GM18907 (cell line): ENCODE measurements around the gene KCNH6.

Experiments
- ATAC-seq: cut with Tn5 transposase; IDR thresholded peaks from one replicate; pipeline ENCODE4 v1.9.1; 2021; ENCODE audit warnings: mild to moderate bottlenecking, moderate library complexity; ENCODE audit not compliant: unreplicated experiment

KCNH6 gene

DNA sequence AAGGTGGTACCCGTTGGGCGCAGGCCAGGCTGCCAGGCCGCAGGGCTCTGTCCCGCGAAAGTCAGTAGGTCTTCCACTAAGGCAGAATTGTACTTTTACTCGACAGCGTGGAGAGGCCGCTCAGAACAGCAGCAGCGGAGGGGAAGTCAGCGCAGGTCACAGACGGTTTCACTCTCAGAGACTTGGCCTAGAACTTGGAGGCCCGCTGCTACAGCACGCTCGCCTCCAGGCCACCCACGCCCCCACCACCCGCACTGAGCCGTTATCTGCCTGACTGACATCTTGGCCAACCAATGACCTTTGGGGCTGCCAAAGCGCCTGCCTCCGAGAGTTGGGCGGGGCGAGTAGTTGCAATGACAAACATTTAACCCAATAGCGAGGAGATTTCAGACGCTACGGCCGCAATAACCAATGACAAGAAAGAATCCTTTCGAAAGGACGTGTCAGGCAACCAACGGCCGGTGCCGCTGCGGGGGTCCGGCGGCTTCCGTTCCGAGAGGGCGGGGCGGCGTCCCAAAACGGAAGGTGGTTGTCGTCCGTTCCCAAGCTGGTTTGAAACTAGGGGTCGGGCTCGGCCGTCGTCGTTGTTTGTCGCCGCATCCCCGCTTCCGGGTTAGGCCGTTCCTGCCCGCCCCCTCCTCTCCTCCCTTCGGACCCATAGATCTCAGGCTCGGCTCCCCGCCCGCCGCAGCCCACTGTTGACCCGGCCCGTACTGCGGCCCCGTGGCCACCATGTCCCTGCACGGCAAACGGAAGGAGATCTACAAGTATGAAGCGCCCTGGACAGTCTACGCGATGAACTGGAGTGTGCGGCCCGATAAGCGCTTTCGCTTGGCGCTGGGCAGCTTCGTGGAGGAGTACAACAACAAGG lies 27.0 kb downstream of the KCNH6 start, which contains the start of gene DCAF7:
Gene DCAF7 (plus strand): TSS at position 532 of the 871 bp plus-strand sequence. CDS start 201 bp downstream, at position 733.
- ATAC-seq: peak; percentile 95

DNA sequence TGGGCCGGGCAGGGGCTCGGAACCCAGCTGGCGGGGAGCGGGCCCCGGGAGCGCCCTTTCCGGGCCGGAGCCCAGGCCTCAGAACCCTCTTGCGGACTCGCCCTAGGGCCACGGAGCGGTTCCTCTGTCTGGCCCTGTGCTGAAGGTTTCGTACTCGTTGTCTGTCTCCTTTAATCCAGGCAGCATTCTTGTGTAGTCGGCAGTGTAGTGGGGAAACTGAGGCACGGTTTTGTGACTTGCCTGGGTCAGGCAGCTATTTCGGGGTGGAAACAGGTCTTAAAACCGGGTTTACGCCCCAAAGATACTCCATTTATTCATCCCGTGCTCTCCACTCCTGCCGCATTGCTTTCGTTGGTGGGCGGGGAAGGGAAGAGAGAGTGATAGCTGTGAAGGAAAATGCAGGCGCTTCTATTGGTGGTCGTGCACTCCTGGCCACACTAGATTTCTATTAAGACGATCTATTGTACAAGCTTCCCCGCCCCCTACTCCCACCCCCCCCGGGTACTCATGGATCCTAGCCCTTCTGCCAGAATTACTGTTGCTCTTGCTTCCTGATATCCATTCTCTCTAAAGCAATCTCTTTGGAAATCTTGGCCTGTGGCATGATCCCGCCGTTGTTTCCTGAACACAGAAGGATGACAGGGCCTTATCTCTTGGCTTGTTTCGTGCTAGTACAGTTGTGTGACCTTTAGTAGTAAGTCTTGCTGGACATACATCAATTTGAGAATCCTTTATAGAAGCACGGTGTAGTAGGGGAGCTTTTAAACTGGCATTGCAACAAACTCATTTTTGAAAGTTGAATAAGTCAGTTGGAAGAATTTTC lies 27.9 kb downstream of the KCNH6 start:
- ATAC-seq: peak; percentile 3

DNA sequence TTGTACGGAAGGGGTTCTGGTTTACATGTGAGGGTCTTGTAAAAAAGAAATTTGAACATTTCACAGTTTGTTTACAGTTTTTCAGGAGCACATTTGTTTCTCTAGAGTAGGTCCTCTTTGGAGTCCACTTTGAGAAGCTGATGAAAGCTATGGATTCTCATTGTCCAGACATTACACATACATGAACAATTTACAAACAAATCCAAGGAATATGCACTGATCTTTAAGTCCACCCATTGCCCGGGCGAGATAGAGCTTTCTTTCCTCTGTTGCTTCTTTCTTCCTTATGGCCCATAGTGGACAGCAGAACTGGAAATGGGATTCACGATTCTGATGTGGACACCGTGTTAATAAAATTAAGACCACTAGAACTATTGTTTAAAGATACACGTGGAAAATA lies 29.1 kb downstream of the KCNH6 start:
- no peak for ATAC-seq

DNA sequence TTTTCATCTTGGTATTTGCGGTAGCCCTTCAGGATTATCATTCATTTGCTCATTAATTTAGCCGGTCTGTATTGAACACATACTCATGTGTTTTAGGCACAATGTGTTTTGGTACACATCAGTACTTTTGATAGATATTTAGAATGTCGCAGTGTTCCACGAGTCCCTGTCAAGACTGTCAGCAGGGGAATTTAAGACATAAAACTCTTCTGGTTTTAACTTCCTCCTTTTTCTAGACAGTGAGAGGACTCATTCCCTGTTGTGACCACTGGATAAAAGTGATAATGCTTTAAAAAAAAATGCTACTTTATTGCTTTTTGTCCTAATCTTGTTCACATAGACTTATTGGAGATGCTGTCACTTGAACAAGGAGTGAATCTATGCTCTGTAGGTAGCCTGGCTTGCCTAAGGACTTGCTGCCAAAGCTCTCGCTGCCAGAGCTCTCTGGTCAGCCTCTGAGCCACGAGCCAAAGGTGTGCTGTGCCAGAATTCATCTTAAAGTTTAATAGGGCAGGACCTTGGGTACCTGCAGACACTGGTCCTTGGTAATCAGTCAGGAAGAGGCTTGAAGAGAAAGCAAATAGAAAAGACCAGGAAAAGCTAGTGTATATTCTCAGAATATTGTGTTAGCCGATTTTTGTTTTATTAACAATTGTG lies 32.5 kb downstream of the KCNH6 start:
- ATAC-seq: no peak

DNA sequence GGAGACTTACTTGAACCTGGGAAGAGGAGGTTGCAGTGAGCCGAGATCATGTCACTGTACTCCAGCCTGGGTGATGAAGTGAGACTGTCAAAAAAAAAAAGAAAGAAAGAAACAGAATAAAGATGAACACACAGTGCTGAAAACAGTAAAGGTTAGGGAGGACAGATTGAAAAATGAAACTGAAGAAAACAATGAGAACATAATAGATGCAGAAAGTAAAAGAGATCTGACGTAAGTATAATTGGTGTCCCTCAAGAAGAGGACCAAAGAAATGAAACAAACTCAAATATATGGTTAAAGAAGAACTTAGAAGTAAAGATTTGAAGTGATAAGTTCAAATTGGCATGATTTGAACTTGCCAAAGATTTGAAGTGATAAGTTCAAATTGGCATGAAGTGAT lies 34.3 kb downstream of the KCNH6 start:
- ATAC-seq: no peak

DNA sequence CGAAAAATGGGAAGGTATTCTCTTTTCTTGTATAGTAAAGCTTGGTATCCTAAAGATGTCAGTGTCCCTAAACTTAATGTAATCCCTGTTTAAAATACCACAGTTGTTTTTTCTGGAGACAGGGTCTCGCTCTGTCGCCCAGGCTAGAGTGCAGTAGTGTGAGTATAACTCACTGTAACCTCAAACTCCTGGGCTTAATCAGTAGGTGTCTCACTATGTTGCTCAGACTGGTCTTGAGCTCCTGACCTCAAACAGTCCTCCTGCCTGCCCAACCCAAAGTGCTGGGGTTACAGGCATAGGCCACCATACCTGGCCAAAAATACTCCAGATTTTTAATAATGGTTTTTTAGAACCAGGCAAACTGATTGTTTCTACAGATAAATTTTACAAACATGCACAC lies 35.3 kb downstream of the KCNH6 start:
- ATAC-seq: no peak

DNA sequence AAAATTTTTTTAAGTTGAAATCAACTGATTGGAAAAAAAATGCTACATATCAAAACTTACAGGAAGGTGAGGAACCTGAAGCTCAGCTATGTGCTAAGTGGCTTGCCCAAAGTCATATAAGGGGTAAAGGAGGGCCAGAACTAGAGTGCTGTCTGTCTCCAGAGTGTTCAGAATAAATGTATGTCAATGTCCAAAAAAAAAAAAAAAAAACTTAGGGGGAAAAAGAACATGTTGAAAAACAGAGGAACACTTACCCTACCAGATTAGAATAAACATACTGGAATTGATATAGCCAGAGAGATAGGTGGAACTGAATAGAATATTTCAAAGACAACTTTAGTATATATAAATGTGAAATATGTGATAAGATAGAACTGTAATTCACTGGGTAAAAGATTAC lies 38.7 kb downstream of the KCNH6 start:
- no peak for ATAC-seq

DNA sequence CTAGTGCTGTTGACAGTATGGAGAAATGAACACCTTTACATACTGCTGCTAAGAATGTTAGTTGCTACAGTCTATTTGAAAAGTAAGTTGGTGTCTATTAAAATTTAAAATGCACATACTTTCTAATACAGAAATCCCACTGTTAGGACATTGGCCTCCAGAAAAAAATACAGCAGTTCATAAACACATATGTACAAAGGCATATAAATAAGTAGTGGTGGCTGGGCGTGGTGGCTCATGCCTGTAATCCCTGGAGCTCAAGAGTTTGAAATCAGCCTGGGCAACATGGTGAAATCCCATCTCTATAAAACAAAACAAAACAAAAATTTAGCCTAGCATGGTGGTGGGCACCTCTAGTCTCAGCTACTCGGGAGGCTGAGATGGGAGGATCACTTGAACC lies 40.2 kb downstream of the KCNH6 start:
- no peak for ATAC-seq

DNA sequence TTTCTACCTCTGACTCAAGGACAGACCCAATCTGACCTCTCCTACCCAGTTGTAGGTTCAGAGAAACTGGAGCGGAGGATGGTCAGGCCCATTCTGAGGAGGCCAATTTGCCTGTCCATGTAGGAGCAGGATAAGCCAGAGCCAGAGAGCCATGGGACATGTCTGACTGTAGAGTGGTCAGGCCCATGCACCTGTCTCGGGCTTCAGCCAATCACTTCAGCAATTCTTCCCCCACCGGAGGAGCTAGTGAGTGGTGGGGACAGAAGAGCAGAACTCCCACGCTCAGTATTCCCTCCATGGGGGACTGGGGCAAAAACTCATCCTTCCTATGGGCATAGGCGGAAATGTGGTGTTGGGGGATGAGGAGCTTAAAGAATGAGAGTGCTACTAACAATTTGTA lies 41.4 kb downstream of the KCNH6 start:
- no peak for ATAC-seq

DNA sequence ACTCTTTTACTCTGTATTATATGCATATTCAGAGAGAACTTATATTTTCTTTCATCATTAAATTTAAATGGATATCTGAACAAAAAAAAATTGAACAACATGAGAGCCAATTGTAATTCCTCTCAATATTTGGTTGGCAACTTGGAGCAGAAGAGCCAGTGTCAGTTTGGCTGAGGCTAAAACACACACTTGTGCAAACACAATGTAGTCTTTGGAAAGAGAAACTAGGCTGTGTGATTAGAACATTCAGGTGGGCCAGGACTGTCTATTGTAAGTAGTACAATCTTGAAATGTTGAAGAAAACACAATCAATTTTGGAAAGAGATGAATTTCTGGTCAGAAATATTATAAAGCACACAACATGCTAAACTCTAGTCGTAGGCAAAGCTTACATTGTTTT lies 44.1 kb downstream of the KCNH6 start:
- no peak for ATAC-seq

DNA sequence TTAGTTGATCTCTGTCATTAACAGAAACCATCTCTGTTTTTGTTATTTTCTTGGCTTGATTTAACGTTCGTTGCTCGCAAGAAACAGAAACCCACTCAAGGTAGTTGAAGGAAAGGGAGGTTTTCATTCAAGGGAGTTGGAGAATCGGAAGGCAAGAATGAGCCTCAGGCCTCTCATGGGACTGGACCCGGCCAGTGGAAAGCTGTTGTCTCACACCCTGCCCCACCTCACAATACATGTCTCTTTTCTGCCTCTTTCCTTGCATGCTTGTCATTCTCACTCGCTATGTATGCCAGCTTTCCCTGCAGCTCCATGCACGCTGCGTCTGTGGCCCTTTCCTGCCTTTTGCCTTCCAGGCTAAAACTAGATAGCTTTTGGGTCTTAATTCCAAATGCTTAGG lies 45.4 kb downstream of the KCNH6 start:
- ATAC-seq: no peak

DNA sequence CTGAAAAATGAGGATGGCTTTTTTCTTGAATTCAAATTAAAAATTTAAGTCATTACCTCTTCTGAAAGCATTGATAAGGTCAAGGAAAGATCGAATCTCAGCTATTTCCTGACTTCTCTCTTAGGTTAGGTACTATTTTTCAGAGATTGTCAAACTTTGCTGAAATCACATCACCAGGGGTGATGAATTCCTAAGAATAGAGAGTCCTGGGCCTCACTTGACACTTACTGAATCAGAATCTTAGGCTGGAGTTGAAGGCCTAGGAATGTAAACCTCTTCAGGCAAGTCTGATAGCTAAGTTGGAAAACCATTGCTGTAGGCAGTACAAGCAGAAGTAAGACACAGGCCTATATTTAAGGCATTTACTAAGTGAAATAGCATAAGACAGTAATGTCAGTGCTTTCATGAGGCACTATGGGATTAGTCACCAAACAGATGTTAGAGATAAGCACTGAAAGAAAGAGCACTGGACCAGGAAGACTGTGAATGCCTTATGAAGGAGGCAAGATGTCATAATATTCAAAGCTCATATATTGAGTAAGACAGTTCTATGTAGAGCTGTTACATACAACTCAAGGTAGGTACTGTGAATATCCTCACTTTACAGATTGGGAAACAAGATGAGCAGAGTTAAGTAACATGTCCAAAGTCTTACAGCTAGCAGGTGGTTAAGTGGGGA lies 48.6 kb downstream of the KCNH6 start:
- ATAC-seq: no peak

DNA sequence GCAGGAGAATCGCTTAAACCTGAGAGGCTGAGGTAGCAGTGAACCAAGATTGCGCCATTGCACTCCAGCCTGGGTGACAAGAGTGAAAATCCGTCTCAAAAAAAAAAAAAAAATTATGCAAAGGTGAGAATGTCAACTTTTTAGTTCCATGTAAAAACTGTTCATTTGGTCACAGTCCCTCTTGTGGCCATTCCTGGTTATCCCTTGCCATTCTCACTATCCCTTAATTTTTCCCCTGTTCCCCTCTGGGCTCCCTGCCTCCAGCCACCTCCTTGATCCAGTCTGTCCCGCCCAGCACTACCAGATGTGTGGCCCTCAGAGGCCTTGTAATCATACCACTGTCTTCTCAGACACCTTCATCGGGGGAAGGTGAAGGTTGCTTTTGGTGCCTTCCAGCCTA lies 50.5 kb downstream of the KCNH6 start:
- no peak for ATAC-seq

DNA sequence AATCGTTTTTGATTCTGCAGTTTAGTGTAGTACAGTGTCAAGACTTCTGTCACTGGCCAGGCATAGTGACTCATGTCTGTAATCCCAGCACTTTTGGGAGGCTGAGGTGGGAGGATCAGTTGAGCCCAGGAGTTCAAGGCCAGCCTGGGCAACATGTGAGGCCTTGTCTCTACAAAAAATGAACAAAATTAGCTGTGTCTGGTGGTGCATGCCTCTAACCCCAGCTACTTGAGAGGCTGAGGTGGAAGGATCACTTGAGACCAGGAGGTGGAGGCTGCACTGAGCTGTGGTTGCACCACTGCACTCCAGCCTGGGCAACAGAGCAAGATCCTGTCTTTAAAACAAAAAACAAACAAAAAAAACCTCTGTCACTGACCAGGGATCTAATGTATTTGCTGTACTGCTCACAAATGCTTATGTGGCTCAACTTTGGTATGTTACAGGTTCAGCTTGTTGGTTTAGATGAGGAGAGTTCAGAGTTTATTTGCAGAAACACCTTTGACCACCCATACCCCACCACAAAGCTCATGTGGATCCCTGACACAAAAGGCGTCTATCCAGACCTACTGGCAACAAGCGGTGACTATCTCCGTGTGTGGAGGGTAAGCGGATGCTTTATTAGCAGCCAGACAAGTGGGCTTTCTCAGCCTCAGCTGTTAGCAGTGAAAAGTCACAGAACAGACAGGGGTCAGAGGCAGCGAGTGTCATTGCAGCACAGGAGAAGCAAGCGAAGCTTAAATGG lies 55.0 kb downstream of the KCNH6 start:
- no peak for ATAC-seq

DNA sequence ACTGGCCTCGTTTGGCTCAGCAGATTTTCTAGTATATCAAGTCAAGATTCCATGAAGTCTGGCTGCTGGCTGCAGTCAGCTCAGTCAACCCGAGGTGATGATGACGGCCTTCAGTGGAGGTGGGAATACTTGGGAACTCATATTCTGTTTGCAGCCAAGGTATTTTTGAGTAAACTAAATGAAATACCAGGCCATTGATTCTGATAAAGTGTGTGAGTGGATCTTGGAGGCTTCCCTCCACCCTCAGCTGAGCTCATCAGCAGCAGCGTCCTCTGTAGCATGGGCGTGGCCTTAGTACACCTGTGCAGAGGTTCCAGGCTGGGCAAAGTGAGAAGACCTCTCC lies 55.6 kb downstream of the KCNH6 start:
- no peak for ATAC-seq

DNA sequence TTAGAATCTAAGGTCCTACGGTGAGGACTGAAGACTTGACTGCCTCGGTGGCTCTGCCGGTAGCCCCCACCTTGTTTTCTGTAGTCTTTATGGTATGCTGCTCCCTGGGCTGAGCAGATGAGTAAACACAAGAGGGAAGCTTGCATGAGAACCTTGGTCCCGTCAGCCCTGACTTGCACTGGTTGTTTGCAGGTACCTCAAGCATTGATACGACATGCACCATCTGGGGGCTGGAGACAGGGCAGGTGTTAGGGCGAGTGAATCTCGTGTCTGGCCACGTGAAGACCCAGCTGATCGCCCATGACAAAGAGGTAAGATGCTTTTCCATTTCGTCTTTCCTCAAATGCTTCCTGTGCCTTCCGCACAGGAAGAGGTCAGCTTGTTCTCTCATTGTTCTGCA lies 56.5 kb downstream of the KCNH6 start:
- no peak for ATAC-seq

DNA sequence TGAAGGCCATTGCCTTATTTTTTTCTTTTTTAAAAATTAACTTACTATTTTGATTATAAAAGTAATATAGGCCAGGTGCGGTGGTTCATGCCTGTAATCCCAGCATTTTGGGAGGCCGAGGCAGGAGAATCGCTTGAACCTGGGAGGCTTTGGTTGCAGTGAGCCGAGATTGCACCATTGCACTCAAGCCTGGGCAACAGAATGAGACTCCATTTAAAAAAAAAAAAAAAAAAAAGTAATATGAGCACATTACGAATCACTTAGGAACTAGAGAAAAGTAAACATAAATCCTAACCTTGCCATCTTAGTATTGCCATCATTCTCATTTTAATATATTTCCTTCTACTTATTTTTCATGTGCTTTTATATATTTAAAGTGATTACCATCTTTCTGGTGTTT lies 64.6 kb downstream of the KCNH6 start:
- ATAC-seq: no peak

DNA sequence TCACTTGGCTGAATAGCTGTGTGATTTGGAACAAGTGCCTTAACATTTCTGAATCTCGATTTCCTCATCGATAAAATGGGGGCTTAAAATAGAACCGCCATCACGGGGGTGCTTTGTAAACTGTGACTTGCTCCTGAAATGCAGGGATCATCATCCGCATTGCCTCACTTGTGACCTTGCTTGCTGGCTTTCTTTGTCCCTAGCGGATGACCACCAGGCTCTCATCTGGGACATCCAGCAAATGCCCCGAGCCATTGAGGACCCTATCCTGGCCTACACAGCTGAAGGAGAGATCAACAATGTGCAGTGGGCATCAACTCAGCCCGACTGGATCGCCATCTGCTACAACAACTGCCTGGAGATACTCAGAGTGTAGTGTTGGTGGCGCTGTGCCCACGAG lies 65.6 kb downstream of the KCNH6 start:
- no peak for ATAC-seq

DNA sequence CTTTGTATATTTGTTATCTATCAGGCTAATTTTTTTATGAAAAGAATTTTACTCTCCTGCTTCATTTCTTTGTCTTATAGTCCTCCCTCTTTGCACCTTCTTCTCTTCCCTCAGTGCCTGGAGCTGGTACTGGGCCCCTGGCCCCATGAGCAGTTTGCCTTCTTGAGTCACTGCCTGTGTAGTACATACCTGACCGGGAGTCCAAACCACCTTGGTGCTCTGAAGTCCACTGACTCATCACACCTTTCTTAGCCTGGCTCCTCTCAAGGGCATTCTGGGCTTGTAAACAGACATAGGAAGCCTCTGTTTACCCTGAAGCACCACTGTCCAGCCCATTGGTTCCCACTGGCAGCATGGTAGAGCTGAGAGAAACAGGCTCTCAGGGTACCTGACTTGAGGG lies 66.5 kb downstream of the KCNH6 start:
- no peak for ATAC-seq

DNA sequence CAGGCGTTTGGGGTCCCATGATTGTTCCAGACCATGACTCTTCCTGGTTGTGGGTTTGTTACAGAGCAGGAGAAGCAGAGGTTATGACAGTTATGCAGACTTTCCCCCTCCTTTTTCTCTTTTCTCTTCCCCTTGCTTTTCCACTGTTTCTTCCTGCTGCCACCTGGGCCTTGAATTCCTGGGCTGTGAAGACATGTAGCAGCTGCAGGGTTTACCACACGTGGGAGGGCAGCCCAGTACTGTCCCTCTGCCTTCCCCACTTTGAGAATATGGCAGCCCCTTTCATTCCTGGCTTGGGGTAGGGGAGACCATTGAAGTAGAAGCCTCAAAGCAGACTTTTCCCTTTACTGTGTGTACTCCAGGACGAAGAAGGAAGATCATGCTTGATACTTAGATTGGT lies 69.6 kb downstream of the KCNH6 start:
- no peak for ATAC-seq
